Esophagus squamous epithelium (tissue), 5 donors: ENCODE results near the gene G0S2. TPM values are rescaled to one million over a fixed set of nuclear protein-coding genes. Genes with fewer than 3 reads are reported as not detected.

Experiments used
- DNase-seq: peaks from one replicate; lab custom pipeline; 2025; lab: John Stamatoyannopoulos, UW
- H3K27ac ChIP-seq, 4 donors: fragments of 200-600 bp; sonication (generic); one replicate each; pipeline ENCODE4 v1.5.1; 2016 to 2019; ENCODE audit warnings: mild to moderate bottlenecking in 1 of 4
- H3K27me3 ChIP-seq, 4 donors: fragments of 200-600 bp; sonication (generic); 1 replicate in 3 of 4; 2 replicates in 1 of 4; pipeline versions ENCODE4 v1.5.1 to v1.6.0; 2017 to 2021; ENCODE audit warnings: antibody characterized with exemption in 1 of 4
- H3K36me3 ChIP-seq, 3 donors: fragments of 200-600 bp; sonication (generic); one replicate each; pipeline ENCODE4 v1.5.1; 2016 to 2019
- H3K4me1 ChIP-seq, 3 donors: fragments of 200-600 bp; sonication (generic); one replicate each; pipeline ENCODE4 v1.5.1; 2017 to 2019
- H3K4me3 ChIP-seq, 4 donors: fragments of 200-600 bp; sonication (generic); 1 replicate in 3 of 4; 2 replicates in 1 of 4; pipeline ENCODE4 v1.5.1; 2016 to 2019; ENCODE audit warnings: mild to moderate bottlenecking in 2 of 4, moderate library complexity in 1 of 4
- H3K9me3 ChIP-seq, 3 donors: fragments of 200-600 bp; sonication (generic); one replicate each; pipeline ENCODE4 v1.5.1; 2016 to 2019
- POLR2A ChIP-seq, 4 donors: fragments of 450-650 bp; IDR thresholded peaks; one replicate each; pipeline ENCODE4 v1.6.1; 2017; ENCODE audit warnings: antibody characterized with exemption in 4 of 4, mild to moderate bottlenecking in 4 of 4, moderate library complexity in 3 of 4
- WGBS, 2 donors: methylation state at CpG; one replicate each; pipeline ENCODE4 v1.1.5; 2018; 5-methylcytosine and 5-hydroxymethylcytosine counted together
- intact Hi-C: fragments of 100-400 bp; cut with DNase I; formaldehyde crosslinking; loops from one replicate; pipeline ENCODE4 v1.15.0; 2022
- total RNA-seq, 4 donors: library from RNA; depleted of rRNA; stranded (reverse); fragments of >200 nt; gene quantifications; one replicate each; pipeline ENCODE4 v1.1.0, GENCODE V29; 2016
- TF ChIP-seq, protein P1 (sequence below), 6 experiments: fragments of 450-650 bp in 4 of 6; fragments of 200-600 bp in 2 of 6; sonication (generic) in 2 of 6; IDR thresholded peaks; one replicate each; pipeline ENCODE4 v1.5.1; 2016 to 2019; ENCODE audit warnings: antibody characterized with exemption in 6 of 6, mild to moderate bottlenecking in 4 of 6, moderate library complexity in 4 of 6
- donor health status: DM: yes; HTN: yes; CAD: no.

G0S2 gene
- total RNA-seq, 4 donors from 2014 or later = 6.7 to 25.2 (median 7.1) TPM

DNA sequence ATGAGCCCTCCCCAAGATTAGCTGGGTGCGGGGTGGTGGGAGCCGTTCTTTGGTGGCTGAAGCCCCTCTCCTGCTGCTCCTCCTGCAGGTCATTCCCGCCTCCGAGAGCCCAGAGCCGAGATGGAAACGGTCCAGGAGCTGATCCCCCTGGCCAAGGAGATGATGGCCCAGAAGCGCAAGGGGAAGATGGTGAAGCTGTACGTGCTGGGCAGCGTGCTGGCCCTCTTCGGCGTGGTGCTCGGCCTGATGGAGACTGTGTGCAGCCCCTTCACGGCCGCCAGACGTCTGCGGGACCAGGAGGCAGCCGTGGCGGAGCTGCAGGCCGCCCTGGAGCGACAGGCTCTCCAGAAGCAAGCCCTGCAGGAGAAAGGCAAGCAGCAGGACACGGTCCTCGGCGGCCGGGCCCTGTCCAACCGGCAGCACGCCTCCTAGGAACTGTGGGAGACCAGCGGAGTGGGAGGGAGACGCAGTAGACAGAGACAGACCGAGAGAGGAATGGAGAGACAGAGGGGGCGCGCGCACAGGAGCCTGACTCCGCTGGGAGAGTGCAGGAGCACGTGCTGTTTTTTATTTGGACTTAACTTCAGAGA, 448 bp downstream of the G0S2 start:
- Histone ChIP-seq H3K27me3 (peaks cover 0 to 51% (median 0%) of the 10 kb centered on the region in 4 donors), H3K27ac (peak overlapping the region in 3 of 4 donors; percentile 14 to 54 (median 44)), H3K9me3 (no peaks in the 10 kb centered on the region), H3K36me3 (no peaks in the 10 kb centered on the region), H3K4me3 (peak overlapping the region; percentile 14 to 69 (median 54)), H3K4me1 (peaks cover 28 to 47% (median 33%) of the 10 kb centered on the region in 3 donors)
- WGBS, 2 donors = 5 to 8% methylated on average over 13 to 19 of the region's 34 CpGs
- TF ChIP-seq POLR2A (IDR thresholded peaks at IDR 0.05) = peak in 1 of 4 donors; percentile 1
- TF ChIP-seq, protein P1, sequence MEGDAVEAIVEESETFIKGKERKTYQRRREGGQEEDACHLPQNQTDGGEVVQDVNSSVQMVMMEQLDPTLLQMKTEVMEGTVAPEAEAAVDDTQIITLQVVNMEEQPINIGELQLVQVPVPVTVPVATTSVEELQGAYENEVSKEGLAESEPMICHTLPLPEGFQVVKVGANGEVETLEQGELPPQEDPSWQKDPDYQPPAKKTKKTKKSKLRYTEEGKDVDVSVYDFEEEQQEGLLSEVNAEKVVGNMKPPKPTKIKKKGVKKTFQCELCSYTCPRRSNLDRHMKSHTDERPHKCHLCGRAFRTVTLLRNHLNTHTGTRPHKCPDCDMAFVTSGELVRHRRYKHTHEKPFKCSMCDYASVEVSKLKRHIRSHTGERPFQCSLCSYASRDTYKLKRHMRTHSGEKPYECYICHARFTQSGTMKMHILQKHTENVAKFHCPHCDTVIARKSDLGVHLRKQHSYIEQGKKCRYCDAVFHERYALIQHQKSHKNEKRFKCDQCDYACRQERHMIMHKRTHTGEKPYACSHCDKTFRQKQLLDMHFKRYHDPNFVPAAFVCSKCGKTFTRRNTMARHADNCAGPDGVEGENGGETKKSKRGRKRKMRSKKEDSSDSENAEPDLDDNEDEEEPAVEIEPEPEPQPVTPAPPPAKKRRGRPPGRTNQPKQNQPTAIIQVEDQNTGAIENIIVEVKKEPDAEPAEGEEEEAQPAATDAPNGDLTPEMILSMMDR (IDR thresholded peaks at IDR 0.05) = no peak
- intact Hi-C loops = no loop called here
- DNase-seq = no peak

DNA sequence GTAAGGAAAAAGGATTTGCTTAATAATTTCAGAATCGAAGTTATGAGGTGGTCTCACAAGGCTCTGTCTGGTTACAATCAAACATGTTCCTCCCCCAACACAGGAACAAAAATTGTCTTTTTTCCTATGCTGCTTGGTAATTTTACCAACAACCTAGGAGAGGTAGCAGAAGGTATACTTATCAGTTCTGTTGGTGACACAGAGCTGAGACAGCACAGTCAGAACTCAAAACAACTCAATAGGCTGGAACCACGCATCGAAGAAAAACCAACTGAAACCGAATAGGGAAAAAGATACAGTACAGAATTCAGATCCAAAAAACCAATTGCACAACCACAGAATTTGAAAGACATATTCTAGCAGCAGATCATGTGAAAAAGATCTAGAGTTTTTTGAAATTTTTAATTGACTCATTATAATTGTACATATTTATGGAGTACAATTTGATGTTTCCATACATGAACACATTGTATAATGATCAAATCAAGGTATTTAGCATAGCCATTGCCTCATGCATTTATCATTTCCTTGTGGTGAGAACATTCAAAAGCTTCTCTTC, 3.8 kb downstream of the G0S2 start:
- Histone ChIP-seq H3K4me3 (no peak overlapping the region), H3K9me3 (no peaks in the 10 kb centered on the region), H3K27me3 (peaks cover 0 to 51% (median 0%) of the 10 kb centered on the region in 4 donors), H3K36me3 (no peaks in the 10 kb centered on the region), H3K4me1 (peaks cover 14 to 29% (median 25%) of the 10 kb centered on the region in 3 donors), H3K27ac (no peak overlapping the region)
- intact Hi-C loops = no loop called here
- TF ChIP-seq, protein P1 (IDR thresholded peaks at IDR 0.05) = no peak
- no peak for TF ChIP-seq POLR2A (IDR thresholded peaks at IDR 0.05)
- WGBS, 2 donors = 83 to 89% methylated on average over 4 of the region's 4 CpGs
- no peak for DNase-seq

DNA sequence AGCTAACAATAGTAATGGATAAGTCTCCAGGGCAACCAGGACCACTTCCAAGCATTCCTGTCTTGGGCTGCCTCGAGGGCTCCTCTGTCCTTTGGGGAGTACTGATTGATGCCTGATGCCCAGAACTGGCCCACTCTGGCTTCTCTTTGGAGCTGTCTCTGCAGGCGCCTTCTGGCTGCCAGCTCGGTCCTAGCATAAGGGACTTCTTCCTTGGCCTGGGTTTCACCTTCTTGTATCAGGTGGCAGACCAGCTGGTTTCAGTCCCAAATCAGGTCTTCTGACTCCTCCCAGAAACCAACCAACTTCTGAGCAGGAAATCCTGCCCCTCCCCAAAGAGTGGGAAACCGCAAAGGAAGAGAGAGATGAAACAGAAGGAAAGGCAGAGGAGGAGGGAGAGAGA, 10.6 kb downstream of the G0S2 start:
- TF ChIP-seq, protein P1 (IDR thresholded peaks at IDR 0.05) = no peak
- no peak for TF ChIP-seq POLR2A (IDR thresholded peaks at IDR 0.05)
- Histone ChIP-seq H3K36me3 (no peaks in the 10 kb centered on the region), H3K9me3 (no peaks in the 10 kb centered on the region), H3K27ac (no peak overlapping the region), H3K4me3 (no peak overlapping the region), H3K27me3 (no peaks in the 10 kb centered on the region), H3K4me1 (peaks cover 0 to 17% (median 0%) of the 10 kb centered on the region in 3 donors)
- WGBS, 2 donors = 17 to 33% methylated on average over 1 to 4 of the region's 4 CpGs
- intact Hi-C loops = loop anchor here (5.0 kb wide), 1 partner anchor 104 kb away; the partner anchor contains the start of gene CAMK1G
- no peak for DNase-seq

DNA sequence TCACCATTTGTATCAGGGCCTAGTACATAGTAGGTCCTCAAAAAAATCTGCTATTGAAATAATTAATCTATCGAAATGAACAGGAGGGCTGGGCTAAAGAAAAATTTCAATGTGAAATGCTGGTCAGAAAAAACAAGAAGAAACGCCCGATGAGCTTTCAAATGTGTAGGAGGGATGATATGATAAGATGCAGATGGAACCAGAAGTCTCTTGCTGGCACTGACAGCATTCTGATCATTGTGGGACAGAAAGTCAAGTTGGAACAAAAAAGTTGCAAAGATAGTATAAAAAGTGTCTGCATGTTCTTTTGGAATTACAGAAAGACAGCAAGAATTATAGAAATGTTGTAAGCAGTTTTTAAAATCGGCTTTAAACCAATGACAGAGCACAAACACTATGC, 11.1 kb downstream of the G0S2 start:
- DNase-seq = no peak
- Histone ChIP-seq H3K4me3 (no peak overlapping the region), H3K9me3 (no peaks in the 10 kb centered on the region), H3K27me3 (no peaks in the 10 kb centered on the region), H3K27ac (no peak overlapping the region), H3K36me3 (no peaks in the 10 kb centered on the region), H3K4me1 (peaks cover 0 to 21% (median 0%) of the 10 kb centered on the region in 3 donors)
- 73 to 76% methylated on average over 4 of the region's 4 CpGs for WGBS, 2 donors
- intact Hi-C loops = loop anchor here (5.0 kb wide), 1 partner anchor 104 kb away; the partner anchor contains the start of gene CAMK1G
- TF ChIP-seq, protein P1 (IDR thresholded peaks at IDR 0.05) = no peak
- no peak for TF ChIP-seq POLR2A (IDR thresholded peaks at IDR 0.05)

DNA sequence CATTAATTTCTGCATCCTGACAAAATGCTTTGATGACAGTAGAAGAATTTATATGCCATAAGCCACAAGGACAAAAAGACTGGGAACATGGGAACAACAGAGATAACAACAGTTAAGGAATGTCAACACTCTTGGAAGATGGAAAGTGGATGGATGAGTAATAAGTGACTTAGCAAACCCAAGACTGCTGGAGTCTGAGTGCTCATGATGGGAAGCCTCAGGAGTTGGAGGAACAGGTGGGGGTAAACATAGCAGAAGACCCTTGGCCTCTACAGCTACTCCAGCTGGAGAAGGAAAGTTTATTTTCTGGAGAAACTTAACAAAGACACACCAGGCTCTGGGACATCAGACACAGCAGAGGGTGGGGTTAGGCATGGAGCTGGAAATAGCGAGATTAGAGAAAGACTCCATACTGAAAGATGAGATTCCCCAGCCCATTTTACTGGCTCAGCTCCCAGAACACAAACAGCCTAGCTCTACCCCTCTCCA, 13.6 kb downstream of the G0S2 start:
- H3K27ac ChIP-seq = no peak overlapping the region
- H3K4me3 ChIP-seq = no peak overlapping the region
- no peak for TF ChIP-seq POLR2A (IDR thresholded peaks at IDR 0.05)
- TF ChIP-seq, protein P1 (IDR thresholded peaks at IDR 0.05) = no peak
- H3K4me1 ChIP-seq = peaks cover 0 to 39% (median 7%) of the 10 kb centered on the region in 3 donors
- H3K9me3 ChIP-seq = no peaks in the 10 kb centered on the region
- no peaks in the 10 kb centered on the region for H3K36me3 ChIP-seq
- no peaks in the 10 kb centered on the region for H3K27me3 ChIP-seq
- intact Hi-C loops = loop anchor here (5.0 kb wide), 1 partner anchor 106 kb away; the partner anchor contains the start of gene CAMK1G
- 40 to 78% methylated on average over 1 of the region's 1 CpG for WGBS, 2 donors
- DNase-seq = no peak
